ENCODE measurements around the gene MNX1. TPM values are rescaled to one million over a fixed set of nuclear protein-coding genes. Genes with fewer than 3 reads are reported as not detected.

The MNX1 gene
- total RNA-seq, 1 donor from 2014 or later: not detected

- H3K27me3 Mint-ChIP-seq (ENCODE audit: low read depth, unreplicated experiment): peaks cover 73% of the 10 kb centered on the region
- H3K27ac Mint-ChIP-seq (ENCODE audit: unreplicated experiment): no peak overlapping the region
- H3K36me3 ChIP-seq (ENCODE audit: insufficient read depth, low read length): no peaks in the 10 kb centered on the region
- H3K4me3 Mint-ChIP-seq (ENCODE audit: unreplicated experiment): no peak overlapping the region
- H2AFZ ChIP-seq (ENCODE audit: low read depth, low read length): no peak overlapping the region
- H3K4me3 ChIP-seq (ENCODE audit: insufficient read depth, low read depth, low read length): no peak overlapping the region
- no peak overlapping the region for H3K27ac ChIP-seq (ENCODE audit: low read depth, low read length)
- peaks cover 42% of the 10 kb centered on the region for H3K27me3 ChIP-seq (ENCODE audit: insufficient read depth, low read length)
- FAIRE-seq (no peak), DNase-seq (ENCODE audit: low read depth) (no peak)
- H3K9me3 ChIP-seq (ENCODE audit: insufficient read depth, low read depth, low read length): no peaks in the 10 kb centered on the region
- H3K36me3 Mint-ChIP-seq (ENCODE audit: low read depth, unreplicated experiment): no peaks in the 10 kb centered on the region
- H3K4me1 Mint-ChIP-seq (ENCODE audit: low read depth, unreplicated experiment): no peaks in the 10 kb centered on the region
- H3K9me3 Mint-ChIP-seq (ENCODE audit: unreplicated experiment): peaks cover 5% of the 10 kb centered on the region
- H3K4me1 ChIP-seq (ENCODE audit: insufficient read depth, low read length): no peaks in the 10 kb centered on the region
- TF ChIP-seq EZH2 (IDR thresholded peaks at IDR 0.05; ENCODE audit: insufficient read depth, low read length): no peak
- TF ChIP-seq CTCF (IDR thresholded peaks at IDR 0.05; ENCODE audit: insufficient read depth, low read depth, low read length): no peak
- H3K79me2 ChIP-seq (ENCODE audit: insufficient read depth, low read length): no peaks in the 10 kb centered on the region
- no peaks in the 10 kb centered on the region for H4K20me1 ChIP-seq (ENCODE audit: insufficient read depth, low read length)
- no peak overlapping the region for H3K4me2 ChIP-seq (ENCODE audit: low read length)
- H3K9ac ChIP-seq (ENCODE audit: low read length): no peak overlapping the region
Measured at GRCh38 chr7:157028199-157028903, 17.9 kb upstream of the MNX1 start.

- no peaks in the 10 kb centered on the region for H3K4me1 Mint-ChIP-seq (ENCODE audit: low read depth, unreplicated experiment)
- H2AFZ ChIP-seq (ENCODE audit: low read depth, low read length): no peak overlapping the region
- no peaks in the 10 kb centered on the region for H3K79me2 ChIP-seq (ENCODE audit: insufficient read depth, low read length)
- H3K9ac ChIP-seq (ENCODE audit: low read length): no peak overlapping the region
- H3K36me3 ChIP-seq (ENCODE audit: insufficient read depth, low read length): no peaks in the 10 kb centered on the region
- no peak overlapping the region for H3K4me3 ChIP-seq (ENCODE audit: insufficient read depth, low read depth, low read length)
- H3K36me3 Mint-ChIP-seq (ENCODE audit: low read depth, unreplicated experiment): no peaks in the 10 kb centered on the region
- H3K27ac ChIP-seq (ENCODE audit: low read depth, low read length): no peak overlapping the region
- H3K9me3 Mint-ChIP-seq (ENCODE audit: unreplicated experiment): peaks cover 5% of the 10 kb centered on the region
- peaks cover 77% of the 10 kb centered on the region for H3K27me3 Mint-ChIP-seq (ENCODE audit: low read depth, unreplicated experiment)
- FAIRE-seq (no peak), DNase-seq (ENCODE audit: low read depth) (no peak)
- no peak overlapping the region for H3K4me2 ChIP-seq (ENCODE audit: low read length)
- peaks cover 49% of the 10 kb centered on the region for H3K27me3 ChIP-seq (ENCODE audit: insufficient read depth, low read length)
- no peaks in the 10 kb centered on the region for H4K20me1 ChIP-seq (ENCODE audit: insufficient read depth, low read length)
- no peaks in the 10 kb centered on the region for H3K4me1 ChIP-seq (ENCODE audit: insufficient read depth, low read length)
- TF ChIP-seq EZH2 (IDR thresholded peaks at IDR 0.05; ENCODE audit: insufficient read depth, low read length) (no peak), CTCF (IDR thresholded peaks at IDR 0.05; ENCODE audit: insufficient read depth, low read depth, low read length) (no peak)
- H3K27ac Mint-ChIP-seq (ENCODE audit: unreplicated experiment): no peak overlapping the region
- H3K9me3 ChIP-seq (ENCODE audit: insufficient read depth, low read depth, low read length): no peaks in the 10 kb centered on the region
- no peak overlapping the region for H3K4me3 Mint-ChIP-seq (ENCODE audit: unreplicated experiment)
Measured at GRCh38 chr7:157027568-157028198, 17.2 kb upstream of the MNX1 start.

- Histone ChIP-seq H2AFZ (ENCODE audit: low read depth, low read length) (no peak overlapping the region), H3K9ac (ENCODE audit: low read length) (no peak overlapping the region), H3K27ac (ENCODE audit: low read depth, low read length) (no peak overlapping the region), H3K27me3 (ENCODE audit: insufficient read depth, low read length) (peaks cover 72% of the 10 kb centered on the region), H3K4me2 (ENCODE audit: low read length) (no peak overlapping the region), H3K79me2 (ENCODE audit: insufficient read depth, low read length) (no peaks in the 10 kb centered on the region), H3K9me3 (ENCODE audit: insufficient read depth, low read depth, low read length) (no peaks in the 10 kb centered on the region), H3K4me1 (ENCODE audit: insufficient read depth, low read length) (peaks cover 4% of the 10 kb centered on the region), H4K20me1 (ENCODE audit: insufficient read depth, low read length) (no peaks in the 10 kb centered on the region), H3K36me3 (ENCODE audit: insufficient read depth, low read length) (no peaks in the 10 kb centered on the region), H3K4me3 (ENCODE audit: insufficient read depth, low read depth, low read length) (no peak overlapping the region)
- Mint-ChIP-seq H3K4me1 (ENCODE audit: low read depth, unreplicated experiment) (no peaks in the 10 kb centered on the region), H3K27ac (ENCODE audit: unreplicated experiment) (no peak overlapping the region), H3K9me3 (ENCODE audit: unreplicated experiment) (peaks cover 10% of the 10 kb centered on the region), H3K36me3 (ENCODE audit: low read depth, unreplicated experiment) (peaks cover 2% of the 10 kb centered on the region), H3K4me3 (ENCODE audit: unreplicated experiment) (no peak overlapping the region), H3K27me3 (ENCODE audit: low read depth, unreplicated experiment) (peaks cover 75% of the 10 kb centered on the region)
- DNase-seq (ENCODE audit: low read depth) (no peak), FAIRE-seq (no peak)
- TF ChIP-seq CTCF (IDR thresholded peaks at IDR 0.05; ENCODE audit: insufficient read depth, low read depth, low read length) (no peak), EZH2 (IDR thresholded peaks at IDR 0.05; ENCODE audit: insufficient read depth, low read length) (no peak)
Measured at GRCh38 chr7:157024716-157025115, 14.3 kb upstream of the MNX1 start.

Measured in astrocyte (in vitro differentiated cells and primary cell).